ENCODE measurements around the gene CFAP74. TPM values are rescaled to one million over a fixed set of nuclear protein-coding genes. Genes with fewer than 3 reads are reported as not detected.

Gene CFAP74
- total and polyA plus RNA-seq, 8 donors, result 0.23 to 4.7 (median 2.8) TPM

- DNase-seq (peak in 1 of 4 donors; percentile 65), ATAC-seq (no peak)
- no peaks in the 10 kb centered on the region for H3K9me3 ChIP-seq
- peaks cover 0 to 5% of the 10 kb centered on the region in 2 donors for H3K27me3 ChIP-seq
- no peaks in the 10 kb centered on the region for H3K36me3 ChIP-seq
- no peak overlapping the region for H3K4me3 ChIP-seq
- no peak overlapping the region for H3K27ac ChIP-seq
- intact Hi-C loops (cut with DNase I), result no loop called here
- H3K4me1 ChIP-seq, result no peaks in the 10 kb centered on the region
- TF ChIP-seq CTCF (IDR thresholded peaks at IDR 0.05), result no peak
Measured at GRCh38 chr1:1928231-1929101, 75.1 kb downstream of the CFAP74 start.

GRCh38 chr1:1927751-1928150 is 75.8 kb downstream of the CFAP74 start:
- no peaks in the 10 kb centered on the region for H3K9me3 ChIP-seq
- peak in 1 of 4 donors; percentile 66 for DNase-seq
- no peak for ATAC-seq
- H3K4me1 ChIP-seq, result no peaks in the 10 kb centered on the region
- H3K36me3 ChIP-seq, result no peaks in the 10 kb centered on the region
- no peak overlapping the region for H3K4me3 ChIP-seq
- intact Hi-C loops (cut with DNase I), result no loop called here
- peaks cover 0 to 5% of the 10 kb centered on the region in 2 donors for H3K27me3 ChIP-seq
- H3K27ac ChIP-seq, result no peak overlapping the region
- no peak for TF ChIP-seq CTCF (IDR thresholded peaks at IDR 0.05)

GRCh38 chr1:1926886-1927660 is 76.5 kb downstream of the CFAP74 start:
- peak in 1 of 4 donors; percentile 70 for DNase-seq
- H3K36me3 ChIP-seq, result no peaks in the 10 kb centered on the region
- TF ChIP-seq CTCF (IDR thresholded peaks at IDR 0.05), result no peak

GRCh38 chr1:1926346-1926811 is 77.2 kb downstream of the CFAP74 start:
- H3K27me3 ChIP-seq, result peaks cover 0 to 5% of the 10 kb centered on the region in 2 donors
- TF ChIP-seq CTCF (IDR thresholded peaks at IDR 0.05), result no peak
- ATAC-seq, result no peak
- DNase-seq, result no peak
- no peaks in the 10 kb centered on the region for H3K9me3 ChIP-seq
- no peaks in the 10 kb centered on the region for H3K36me3 ChIP-seq
- no peak overlapping the region for H3K4me3 ChIP-seq
- no peak overlapping the region for H3K27ac ChIP-seq
- no peaks in the 10 kb centered on the region for H3K4me1 ChIP-seq
- intact Hi-C loops (cut with DNase I), result no loop called here

More at GRCh38 chr1:1926886-1927660, 76.5 kb downstream of the CFAP74 start:
- Histone ChIP-seq H3K27ac (no peak overlapping the region), H3K27me3 (peaks cover 0 to 5% of the 10 kb centered on the region in 2 donors), H3K4me3 (no peak overlapping the region), H3K9me3 (no peaks in the 10 kb centered on the region), H3K4me1 (no peaks in the 10 kb centered on the region)
- intact Hi-C loops (cut with DNase I), result no loop called here
- ATAC-seq, result no peak
